Activated CD8-positive, alpha-beta T cell treated with anti-CD3 and anti-CD28 coated beads for 36 hours (primary cell): Measurements from ENCODE around the gene MALSU1. TPM values are rescaled to one million over a fixed set of nuclear protein-coding genes. Genes with fewer than 3 reads are reported as not detected.

ENCODE experiments used
- ATAC-seq: fragments of 200-7000 bp; cut with Tn5 transposase; one replicate; pipeline ENCODE4 v1.10.0; 2021; ENCODE audit warnings: mild to moderate bottlenecking, moderate library complexity
- CTCF ChIA-PET: fragments of 350-600 bp; sonication (Branson Sonifier 250); formaldehyde crosslinking; loops from one replicate; lab custom pipeline; 2021; ENCODE audit warnings: antibody characterized with exemption; lab: Charles Lee
- POLR2A ChIA-PET: fragments of 350-600 bp; sonication (Branson Sonifier 250); formaldehyde crosslinking; loops from one replicate; lab custom pipeline; 2021; ENCODE audit warnings: antibody characterized with exemption; lab: Charles Lee
- DNase-seq: peaks from one replicate; pipeline ENCODE4 v3.0.0-alpha.2; 2020
- H3K27ac Mint-ChIP-seq: one replicate; pipeline ENCODE4 v1.8.0; 2021; ENCODE audit warnings: mild to moderate bottlenecking, mixed read lengths
- H3K27me3 Mint-ChIP-seq: one replicate; pipeline ENCODE4 v1.8.0; 2021; ENCODE audit warnings: mixed read lengths
- H3K36me3 Mint-ChIP-seq: one replicate; pipeline ENCODE4 v1.8.0; 2021; ENCODE audit warnings: low read depth, mixed read lengths
- H3K4me1 Mint-ChIP-seq: one replicate; pipeline ENCODE4 v1.8.0; 2021; ENCODE audit warnings: low read depth, mixed read lengths
- H3K4me3 Mint-ChIP-seq: one replicate; pipeline ENCODE4 v1.8.0; 2021; ENCODE audit warnings: mild to moderate bottlenecking, moderate library complexity, mixed read lengths
- H3K9me3 Mint-ChIP-seq: one replicate; pipeline ENCODE4 v1.8.0; 2021; ENCODE audit warnings: mixed read lengths
- intact Hi-C: fragments of 100-400 bp; cut with micrococcal nuclease; formaldehyde crosslinking; loops from one replicate; pipeline ENCODE4 v1.10.0; 2022
- total RNA-seq, 2 experiments: library from RNA; stranded (reverse); gene quantifications; one replicate each; pipeline ENCODE4 v1.2.3, GENCODE V29; 2021
- TF ChIP-seq, protein P1 (sequence below): fragments of 200-600 bp; IDR thresholded peaks from one replicate; pipeline ENCODE4 v1.8.0; 2022; ENCODE audit warnings: antibody characterized with exemption, mild to moderate bottlenecking

MALSU1 gene
- total RNA-seq, 2 experiments from 2014 or later: 99.1 to 101 TPM

- intact Hi-C loops: no loop called here
- H3K27ac Mint-ChIP-seq: no peak overlapping the region
- no peaks in the 10 kb centered on the region for H3K4me1 Mint-ChIP-seq
- ChIA-PET POLR2A (no interaction called here), CTCF (interaction anchor here (1.6 to 2.4 kb wide), 2 partner anchors 20 to 65 kb away, joined by 4 to 7 read pairs; no protein-coding TSS in a partner anchor)
- DNase-seq: no peak
- H3K4me3 Mint-ChIP-seq: no peak overlapping the region
- no peaks in the 10 kb centered on the region for H3K9me3 Mint-ChIP-seq
- TF ChIP-seq, protein P1, sequence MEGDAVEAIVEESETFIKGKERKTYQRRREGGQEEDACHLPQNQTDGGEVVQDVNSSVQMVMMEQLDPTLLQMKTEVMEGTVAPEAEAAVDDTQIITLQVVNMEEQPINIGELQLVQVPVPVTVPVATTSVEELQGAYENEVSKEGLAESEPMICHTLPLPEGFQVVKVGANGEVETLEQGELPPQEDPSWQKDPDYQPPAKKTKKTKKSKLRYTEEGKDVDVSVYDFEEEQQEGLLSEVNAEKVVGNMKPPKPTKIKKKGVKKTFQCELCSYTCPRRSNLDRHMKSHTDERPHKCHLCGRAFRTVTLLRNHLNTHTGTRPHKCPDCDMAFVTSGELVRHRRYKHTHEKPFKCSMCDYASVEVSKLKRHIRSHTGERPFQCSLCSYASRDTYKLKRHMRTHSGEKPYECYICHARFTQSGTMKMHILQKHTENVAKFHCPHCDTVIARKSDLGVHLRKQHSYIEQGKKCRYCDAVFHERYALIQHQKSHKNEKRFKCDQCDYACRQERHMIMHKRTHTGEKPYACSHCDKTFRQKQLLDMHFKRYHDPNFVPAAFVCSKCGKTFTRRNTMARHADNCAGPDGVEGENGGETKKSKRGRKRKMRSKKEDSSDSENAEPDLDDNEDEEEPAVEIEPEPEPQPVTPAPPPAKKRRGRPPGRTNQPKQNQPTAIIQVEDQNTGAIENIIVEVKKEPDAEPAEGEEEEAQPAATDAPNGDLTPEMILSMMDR: no peak
- no peak for ATAC-seq
- H3K36me3 Mint-ChIP-seq: no peaks in the 10 kb centered on the region
- peaks cover 7% of the 10 kb centered on the region for H3K27me3 Mint-ChIP-seq
These were observed 39.3 kb downstream of the MALSU1 start for GRCh38 chr7:23338439-23338838.

- TF ChIP-seq, protein P1: no peak
- no peak for ATAC-seq
These were observed 39.7 kb downstream of the MALSU1 start for GRCh38 chr7:23338863-23339262.

DNA sequence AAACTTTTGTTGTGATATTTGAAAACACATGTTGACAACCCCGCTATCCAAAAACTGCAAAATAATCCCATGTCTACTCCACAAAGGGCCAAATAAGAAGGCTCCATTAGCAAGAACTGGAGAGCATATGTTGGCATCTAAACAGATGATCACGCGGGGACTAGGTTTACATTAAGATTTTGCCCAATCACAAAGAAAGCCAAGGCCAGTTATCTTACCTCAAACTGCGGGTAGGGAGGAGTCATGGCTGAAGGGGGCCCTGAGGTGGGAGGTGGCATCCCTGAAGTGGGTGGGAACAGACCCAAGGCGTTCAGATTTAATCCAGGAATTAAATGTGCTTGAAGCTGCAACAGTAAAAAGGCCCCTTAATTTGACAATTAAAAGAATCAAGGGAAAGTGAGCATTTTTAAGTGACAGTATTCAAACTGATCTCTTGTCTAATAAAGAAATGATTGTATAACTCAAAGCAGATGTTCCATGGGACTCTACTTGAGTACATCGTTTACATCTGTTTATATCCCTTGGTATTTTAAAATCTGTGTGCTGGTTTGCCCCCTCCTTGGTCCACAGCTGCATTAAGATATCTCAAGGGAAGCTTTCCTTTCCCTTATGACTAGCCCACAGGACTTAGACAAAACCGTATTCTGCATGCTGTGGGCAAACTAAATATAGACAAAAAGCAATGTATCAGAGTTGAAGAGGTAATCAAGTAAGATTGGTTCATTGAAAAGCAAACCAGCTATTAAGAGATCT is 42.9 kb downstream of the MALSU1 start:
- DNase-seq: no peak
- Mint-ChIP-seq H3K4me1 (peaks cover 21% of the 10 kb centered on the region), H3K27ac (no peak overlapping the region), H3K4me3 (no peak overlapping the region), H3K9me3 (no peaks in the 10 kb centered on the region), H3K36me3 (no peaks in the 10 kb centered on the region), H3K27me3 (peaks cover 7% of the 10 kb centered on the region)
- no peak for ATAC-seq
- TF ChIP-seq, protein P1: no peak
- ChIA-PET POLR2A (no interaction called here), CTCF (no interaction called here)
- intact Hi-C loops: no loop called here

More at GRCh38 chr7:23338863-23339262, 39.7 kb downstream of the MALSU1 start:
- no peaks in the 10 kb centered on the region for H3K36me3 Mint-ChIP-seq
- CTCF ChIA-PET: interaction anchor here (1.6 to 2.4 kb wide), 2 partner anchors 19 to 66 kb away, joined by 4 to 7 read pairs; no protein-coding TSS in a partner anchor
- no peak for DNase-seq
- peaks cover 7% of the 10 kb centered on the region for H3K27me3 Mint-ChIP-seq
- intact Hi-C loops: no loop called here
- H3K4me1 Mint-ChIP-seq: no peaks in the 10 kb centered on the region
- H3K27ac Mint-ChIP-seq: no peak overlapping the region
- H3K9me3 Mint-ChIP-seq: no peaks in the 10 kb centered on the region
- POLR2A ChIA-PET: no interaction called here
- no peak overlapping the region for H3K4me3 Mint-ChIP-seq

DNA sequence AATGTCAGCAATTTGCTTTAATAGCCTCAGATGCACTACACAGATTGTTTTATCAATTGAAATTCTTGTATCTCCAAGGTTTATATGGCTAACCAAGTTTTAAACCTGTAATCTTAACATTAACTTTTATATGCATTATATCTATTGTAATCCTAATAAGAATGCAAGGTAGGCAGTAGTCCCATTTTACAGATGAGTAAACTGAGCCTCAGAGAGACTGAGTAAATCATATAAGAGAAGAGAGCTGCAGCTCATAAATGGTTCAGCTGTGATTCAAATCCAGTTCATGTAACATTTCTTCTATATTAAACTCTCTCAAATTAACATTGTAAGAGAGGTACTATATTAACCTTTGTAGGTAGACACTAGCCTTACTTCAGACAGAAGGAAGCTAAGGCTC is 44.0 kb downstream of the MALSU1 start:
- Mint-ChIP-seq H3K9me3 (no peaks in the 10 kb centered on the region), H3K36me3 (no peaks in the 10 kb centered on the region), H3K27ac (no peak overlapping the region), H3K27me3 (no peaks in the 10 kb centered on the region), H3K4me3 (no peak overlapping the region), H3K4me1 (peaks cover 32% of the 10 kb centered on the region)
- ATAC-seq (no peak), DNase-seq (no peak)
- POLR2A ChIA-PET: no interaction called here
- CTCF ChIA-PET: interaction anchor here (1.0 to 1.8 kb wide), 5 partner anchors 15 to 70 kb away, joined by 3 to 13 read pairs (median 5); no protein-coding TSS in a partner anchor
- TF ChIP-seq, protein P1: no peak
- intact Hi-C loops: no loop called here

DNA sequence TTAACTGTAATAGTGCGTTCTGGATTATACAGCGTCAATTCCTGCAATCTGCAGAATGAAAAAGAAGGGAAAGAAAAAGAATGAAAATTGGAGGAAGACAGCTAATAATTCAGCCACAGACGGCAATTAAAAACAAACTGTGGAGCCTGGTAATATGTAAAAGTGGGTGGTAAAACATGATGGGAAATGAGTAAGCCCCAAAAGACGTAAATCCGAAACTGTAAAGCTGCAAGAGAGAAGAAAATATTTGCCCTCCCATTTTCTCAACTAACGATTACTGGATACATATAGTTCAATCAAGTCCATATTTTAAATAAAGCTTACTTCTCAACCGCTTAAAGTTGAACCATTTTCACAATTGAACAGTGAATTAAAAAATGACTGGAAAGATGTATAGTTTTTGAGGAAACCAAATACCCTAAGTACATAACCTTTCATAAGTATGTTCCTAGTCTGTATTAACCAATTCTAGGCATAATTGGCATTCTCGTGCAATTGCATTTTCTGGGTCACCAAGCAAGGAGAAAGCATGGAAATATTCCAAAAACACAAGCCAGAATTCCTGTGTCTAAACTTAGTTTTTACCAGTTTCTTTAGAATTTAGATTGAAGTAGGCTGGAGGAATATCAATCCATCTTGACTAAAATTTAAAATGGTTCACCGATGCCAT is 44.8 kb downstream of the MALSU1 start:
- ChIA-PET CTCF (interaction anchor here (0.7 to 1.8 kb wide), 6 partner anchors 11 to 71 kb away, joined by 3 to 13 read pairs (median 4); no protein-coding TSS in a partner anchor), POLR2A (no interaction called here)
- H3K4me1 Mint-ChIP-seq: peaks cover 32% of the 10 kb centered on the region
- H3K27ac Mint-ChIP-seq: no peak overlapping the region
- no peak overlapping the region for H3K4me3 Mint-ChIP-seq
- ATAC-seq (no peak), DNase-seq (no peak)
- intact Hi-C loops: no loop called here
- no peaks in the 10 kb centered on the region for H3K27me3 Mint-ChIP-seq
- H3K36me3 Mint-ChIP-seq: no peaks in the 10 kb centered on the region
- H3K9me3 Mint-ChIP-seq: no peaks in the 10 kb centered on the region
- TF ChIP-seq, protein P1: no peak
